Activated CD4-positive, alpha-beta memory T cell treated with anti-CD3 and anti-CD28 coated beads, Interleukin-2, amount 10 ng/mL, durations not matched to agents 7 days and 5 days (primary cell): ENCODE results near the gene CNTFR. TPM values are rescaled to one million over a fixed set of nuclear protein-coding genes. Genes with fewer than 3 reads are reported as not detected.

ENCODE experiments used
- CTCF ChIA-PET: fragments of 350-600 bp; sonication (Branson Sonifier 250); formaldehyde crosslinking; loops from one replicate; lab custom pipeline; 2021; ENCODE audit warnings: antibody characterized with exemption, inconsistent platforms; lab: Charles Lee
- POLR2A ChIA-PET: fragments of 350-600 bp; sonication (Branson Sonifier 250); formaldehyde crosslinking; loops from one replicate; lab custom pipeline; 2021; ENCODE audit warnings: antibody characterized with exemption; lab: Charles Lee
- DNase-seq: peaks from one replicate; pipeline ENCODE4 v3.0.0-alpha.2; 2020
- H3K27ac Mint-ChIP-seq: one replicate; pipeline ENCODE4 v1.8.0; 2021; ENCODE audit warnings: mild to moderate bottlenecking, mixed read lengths
- H3K27me3 Mint-ChIP-seq: one replicate; pipeline ENCODE4 v1.8.0; 2021; ENCODE audit warnings: mixed read lengths
- H3K36me3 Mint-ChIP-seq: one replicate; pipeline ENCODE4 v1.8.0; 2021; ENCODE audit warnings: low read depth, mixed read lengths
- H3K4me1 Mint-ChIP-seq: one replicate; pipeline ENCODE4 v1.8.0; 2021; ENCODE audit warnings: mixed read lengths
- H3K4me3 Mint-ChIP-seq: one replicate; pipeline ENCODE4 v1.8.0; 2021; ENCODE audit warnings: mild to moderate bottlenecking, mixed read lengths
- H3K9me3 Mint-ChIP-seq: one replicate; pipeline ENCODE4 v1.8.0; 2021; ENCODE audit warnings: mixed read lengths
- total RNA-seq, 2 experiments: library from RNA; stranded (reverse); gene quantifications; one replicate each; pipeline ENCODE4 v1.2.3, GENCODE V29; 2021

Gene CNTFR
- total RNA-seq, 2 experiments from 2014 or later: not detected

DNA sequence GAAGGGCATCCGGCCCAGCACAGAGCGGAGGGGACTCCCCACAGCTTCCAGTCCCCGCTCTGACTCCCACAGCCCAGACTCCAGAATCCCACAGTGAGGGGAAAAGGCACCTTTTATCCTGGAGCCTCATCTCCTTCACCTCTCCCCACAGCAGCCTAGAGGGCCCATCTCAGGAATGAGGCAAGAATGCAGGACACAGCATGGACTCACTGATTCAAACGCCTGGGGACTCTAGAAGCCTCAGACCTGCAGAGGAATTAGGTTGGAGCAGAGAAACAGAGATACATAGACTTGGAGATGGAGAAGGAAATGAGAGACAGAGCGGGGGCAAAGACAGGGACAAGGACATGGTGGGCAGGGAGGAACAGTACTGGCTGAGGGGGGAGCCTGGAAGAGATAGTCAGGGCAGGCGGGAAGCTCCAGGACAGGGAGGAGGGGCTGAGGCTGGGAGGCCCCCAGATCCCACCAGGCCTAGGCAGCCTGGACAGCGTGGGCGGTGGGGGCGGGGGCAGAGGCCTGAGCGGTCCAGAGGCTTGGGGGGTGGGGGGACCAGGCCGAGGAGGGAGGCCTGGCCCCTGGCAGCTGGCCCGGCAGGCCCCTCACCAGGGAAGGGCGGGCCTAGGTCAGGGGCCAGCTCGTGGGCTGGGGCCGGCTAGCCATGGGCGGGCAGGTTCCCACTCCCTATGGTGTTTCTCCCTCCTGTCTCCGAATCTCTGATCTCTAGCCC lies 15.8 kb downstream of the CNTFR start:
- no peaks in the 10 kb centered on the region for H3K36me3 Mint-ChIP-seq
- CTCF ChIA-PET: no interaction called here
- no peak overlapping the region for H3K27ac Mint-ChIP-seq
- POLR2A ChIA-PET: no interaction called here
- peaks cover 5% of the 10 kb centered on the region for H3K4me1 Mint-ChIP-seq
- no peak overlapping the region for H3K4me3 Mint-ChIP-seq
- peaks cover 28% of the 10 kb centered on the region for H3K27me3 Mint-ChIP-seq
- no peak for DNase-seq
- H3K9me3 Mint-ChIP-seq: no peaks in the 10 kb centered on the region

- CTCF ChIA-PET: no interaction called here
- Mint-ChIP-seq H3K9me3 (no peaks in the 10 kb centered on the region), H3K27me3 (peaks cover 27% of the 10 kb centered on the region), H3K27ac (no peak overlapping the region), H3K4me3 (no peak overlapping the region), H3K36me3 (no peaks in the 10 kb centered on the region), H3K4me1 (peaks cover 5% of the 10 kb centered on the region)
- DNase-seq: no peak
- POLR2A ChIA-PET: no interaction called here
These were observed 16.9 kb downstream of the CNTFR start for GRCh38 chr9:34572628-34573027.

DNA sequence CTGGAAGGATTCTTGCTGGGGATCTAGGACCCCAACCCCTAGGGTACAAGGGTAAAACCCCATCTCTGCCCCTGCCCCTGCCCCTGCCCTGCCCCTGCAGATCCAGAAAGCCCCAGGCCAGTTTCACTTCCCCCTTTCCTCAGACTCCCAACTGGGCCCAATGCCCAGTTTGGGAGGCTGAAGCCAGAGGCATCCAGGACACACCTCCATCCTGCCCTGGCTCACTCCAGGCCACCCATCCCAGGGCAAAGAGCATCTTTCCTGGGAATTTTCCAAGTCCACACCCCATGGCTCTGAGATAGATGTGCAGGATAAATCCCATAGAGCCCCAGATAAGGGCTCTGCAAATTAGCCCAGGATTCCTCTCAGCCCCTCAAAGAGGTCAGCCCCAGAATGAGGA lies 17.4 kb downstream of the CNTFR start:
- Mint-ChIP-seq H3K4me1 (no peaks in the 10 kb centered on the region), H3K36me3 (no peaks in the 10 kb centered on the region), H3K27ac (no peak overlapping the region), H3K27me3 (peaks cover 25% of the 10 kb centered on the region), H3K4me3 (no peak overlapping the region), H3K9me3 (no peaks in the 10 kb centered on the region)
- ChIA-PET POLR2A (no interaction called here), CTCF (no interaction called here)
- DNase-seq: no peak

DNA sequence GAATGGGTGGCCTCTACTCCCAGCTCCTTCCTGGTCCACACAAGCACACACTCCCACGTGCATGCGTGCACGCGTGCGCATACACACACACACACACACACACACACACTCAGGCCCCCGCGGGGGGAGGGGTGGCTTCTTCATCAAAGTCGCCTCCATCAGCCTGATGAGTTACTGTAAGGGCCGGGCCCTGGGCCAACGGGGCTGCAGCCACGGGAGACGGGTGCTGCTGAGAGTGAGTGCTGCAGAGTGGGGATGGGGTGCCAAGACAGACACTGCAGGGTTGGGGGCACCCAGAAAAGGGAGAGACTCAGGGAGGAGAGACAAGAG lies 18.1 kb downstream of the CNTFR start:
- H3K9me3 Mint-ChIP-seq: no peaks in the 10 kb centered on the region
- DNase-seq: no peak
- H3K36me3 Mint-ChIP-seq: no peaks in the 10 kb centered on the region
- H3K27ac Mint-ChIP-seq: no peak overlapping the region
- H3K4me3 Mint-ChIP-seq: no peak overlapping the region
- H3K4me1 Mint-ChIP-seq: no peaks in the 10 kb centered on the region
- peaks cover 26% of the 10 kb centered on the region for H3K27me3 Mint-ChIP-seq
- ChIA-PET CTCF (no interaction called here), POLR2A (interaction anchor here (1.5 kb wide), 1 partner anchor 8 kb away, joined by 4 read pairs; no protein-coding TSS in a partner anchor)

DNA sequence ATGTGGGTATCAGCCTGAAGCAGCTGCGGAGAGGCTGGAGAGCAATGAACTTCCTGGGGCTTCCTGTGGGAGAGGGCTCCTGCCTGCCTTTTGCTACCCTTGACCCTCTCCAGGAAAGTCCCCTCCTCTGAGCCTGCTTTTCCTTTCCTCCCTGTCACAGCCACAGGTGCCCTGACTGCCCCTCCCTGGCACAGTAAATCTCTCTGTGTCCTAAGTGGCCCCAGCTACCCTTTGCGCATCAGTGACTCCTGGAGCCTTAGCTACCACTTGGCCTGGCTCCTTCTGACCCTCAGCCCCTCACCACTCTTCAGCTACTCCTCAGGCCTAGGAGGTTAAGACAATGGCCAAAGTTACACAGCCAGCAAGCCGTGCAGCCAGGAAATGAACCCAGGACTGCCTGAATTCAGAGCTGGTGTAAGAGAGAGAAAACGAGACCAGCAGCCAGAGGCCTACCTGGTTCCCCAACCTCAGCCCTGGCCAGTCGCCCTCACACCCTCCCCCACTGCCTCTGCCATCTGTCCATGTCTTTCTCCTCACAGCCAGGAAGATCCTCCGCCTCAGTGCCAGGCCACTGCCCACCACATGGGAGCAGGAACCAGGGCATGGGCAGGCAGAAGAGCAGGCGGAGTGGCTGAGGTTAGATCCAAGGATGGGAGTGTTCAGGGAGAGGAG lies 18.6 kb downstream of the CNTFR start:
- Mint-ChIP-seq H3K27me3 (peaks cover 21% of the 10 kb centered on the region), H3K27ac (no peak overlapping the region), H3K9me3 (no peaks in the 10 kb centered on the region), H3K36me3 (no peaks in the 10 kb centered on the region), H3K4me1 (no peaks in the 10 kb centered on the region), H3K4me3 (no peak overlapping the region)
- no peak for DNase-seq
- ChIA-PET CTCF (no interaction called here), POLR2A (interaction anchor here (1.5 kb wide), 1 partner anchor 9 kb away, joined by 4 read pairs; no protein-coding TSS in a partner anchor)

GRCh38 chr9:34570376-34570775 lies 19.1 kb downstream of the CNTFR start:
- H3K9me3 Mint-ChIP-seq: no peaks in the 10 kb centered on the region
- DNase-seq: no peak
- H3K27ac Mint-ChIP-seq: no peak overlapping the region
- CTCF ChIA-PET: no interaction called here
- H3K4me3 Mint-ChIP-seq: no peak overlapping the region
- no peaks in the 10 kb centered on the region for H3K36me3 Mint-ChIP-seq
- POLR2A ChIA-PET: interaction anchor here (1.5 kb wide), 1 partner anchor 9 kb away, joined by 4 read pairs; no protein-coding TSS in a partner anchor
- H3K4me1 Mint-ChIP-seq: no peaks in the 10 kb centered on the region
- H3K27me3 Mint-ChIP-seq: peaks cover 18% of the 10 kb centered on the region

DNA sequence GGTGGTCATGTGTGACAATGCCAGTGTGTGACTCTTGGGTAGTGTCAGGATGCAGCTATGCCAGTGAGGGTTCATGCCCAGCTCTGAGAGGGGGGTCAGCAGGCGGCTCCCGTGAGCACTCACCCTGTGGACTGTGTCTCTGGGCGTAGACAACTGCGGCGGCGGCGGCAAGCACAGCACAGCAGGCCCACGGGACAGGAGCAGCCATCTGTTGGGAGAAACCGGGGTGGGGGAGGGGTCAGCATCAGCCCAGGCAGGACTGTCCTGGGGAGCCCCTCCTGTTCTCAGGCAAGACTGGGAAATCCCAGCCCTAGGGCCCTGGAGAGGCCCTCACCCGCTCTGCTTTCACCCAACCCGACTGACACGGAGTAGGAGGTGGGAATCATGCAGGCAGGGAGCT lies 20.8 kb downstream of the CNTFR start:
- Mint-ChIP-seq H3K36me3 (no peaks in the 10 kb centered on the region), H3K9me3 (no peaks in the 10 kb centered on the region), H3K4me1 (no peaks in the 10 kb centered on the region), H3K27me3 (peaks cover 17% of the 10 kb centered on the region), H3K4me3 (no peak overlapping the region), H3K27ac (no peak overlapping the region)
- DNase-seq: no peak
- ChIA-PET CTCF (no interaction called here), POLR2A (no interaction called here)

DNA sequence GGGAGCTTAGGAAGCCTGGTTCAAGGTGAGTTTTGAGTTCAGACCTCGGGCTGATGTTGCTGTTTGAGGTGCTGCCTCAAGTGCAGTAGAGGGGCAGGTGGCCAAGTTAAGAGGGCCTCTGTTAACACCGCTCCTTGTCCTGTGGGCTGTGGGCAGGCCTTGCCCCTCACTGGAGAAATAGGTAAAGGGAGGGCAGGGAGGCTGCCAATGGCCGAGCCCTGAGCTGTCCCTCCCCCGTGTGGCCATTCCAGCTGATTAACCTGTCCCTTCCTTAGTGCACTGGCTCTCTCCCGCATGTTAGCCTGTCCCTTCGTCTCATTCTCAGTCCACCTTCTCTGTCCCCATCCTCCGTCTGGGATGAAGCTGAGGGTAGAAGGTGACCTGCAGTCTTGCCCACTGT lies 21.4 kb downstream of the CNTFR start:
- no peaks in the 10 kb centered on the region for H3K9me3 Mint-ChIP-seq
- no peak overlapping the region for H3K4me3 Mint-ChIP-seq
- DNase-seq: no peak
- no peak overlapping the region for H3K27ac Mint-ChIP-seq
- no peaks in the 10 kb centered on the region for H3K36me3 Mint-ChIP-seq
- H3K27me3 Mint-ChIP-seq: peaks cover 22% of the 10 kb centered on the region
- no peaks in the 10 kb centered on the region for H3K4me1 Mint-ChIP-seq
- ChIA-PET CTCF (no interaction called here), POLR2A (no interaction called here)

DNA sequence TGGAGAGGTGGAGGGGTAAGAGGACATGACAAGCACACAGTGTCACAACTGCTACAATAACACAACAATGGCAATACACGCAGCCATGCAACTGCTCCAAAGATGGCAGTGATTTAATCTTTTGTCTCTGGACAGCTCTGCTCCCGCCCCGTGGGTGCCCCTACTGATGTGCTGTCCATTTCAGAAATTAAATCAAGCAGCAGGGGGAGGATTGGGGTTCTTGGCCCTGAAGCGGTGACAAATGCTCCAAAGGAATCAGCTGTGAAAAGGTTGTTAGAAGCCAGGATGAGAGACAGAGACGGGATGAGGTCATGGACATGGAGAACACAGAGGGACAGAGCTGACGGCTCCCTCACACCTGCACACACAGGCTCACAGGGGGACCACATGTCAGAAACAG lies 22.6 kb downstream of the CNTFR start:
- H3K4me1 Mint-ChIP-seq: no peaks in the 10 kb centered on the region
- H3K4me3 Mint-ChIP-seq: no peak overlapping the region
- H3K27ac Mint-ChIP-seq: no peak overlapping the region
- H3K9me3 Mint-ChIP-seq: no peaks in the 10 kb centered on the region
- H3K36me3 Mint-ChIP-seq: no peaks in the 10 kb centered on the region
- ChIA-PET CTCF (no interaction called here), POLR2A (no interaction called here)
- no peak for DNase-seq
- peaks cover 22% of the 10 kb centered on the region for H3K27me3 Mint-ChIP-seq

DNA sequence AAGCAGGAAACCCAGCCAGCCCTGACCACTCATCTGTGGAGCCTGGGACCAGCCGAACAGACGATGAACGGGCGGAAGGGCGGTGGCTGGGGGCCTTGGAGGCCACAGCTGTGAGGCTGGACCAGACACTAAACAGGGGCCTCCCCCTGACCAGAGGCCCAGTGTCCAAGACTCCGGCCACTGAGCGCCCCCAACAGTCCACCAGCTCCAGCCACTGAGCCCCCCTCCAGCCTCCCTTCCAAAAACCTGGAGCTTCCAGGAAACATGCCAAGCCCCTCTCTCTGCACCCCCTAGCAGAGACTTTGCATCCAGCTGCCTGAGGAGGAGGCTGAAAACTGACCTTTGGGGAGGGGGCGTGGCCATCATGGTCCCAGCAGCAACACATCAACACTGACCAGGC lies 23.2 kb downstream of the CNTFR start:
- ChIA-PET CTCF (no interaction called here), POLR2A (no interaction called here)
- Mint-ChIP-seq H3K36me3 (no peaks in the 10 kb centered on the region), H3K4me1 (no peaks in the 10 kb centered on the region), H3K27me3 (peaks cover 22% of the 10 kb centered on the region), H3K4me3 (no peak overlapping the region), H3K27ac (no peak overlapping the region), H3K9me3 (no peaks in the 10 kb centered on the region)
- DNase-seq: no peak

GRCh38 chr9:34565856-34566255 lies 23.7 kb downstream of the CNTFR start:
- H3K4me3 Mint-ChIP-seq: no peak overlapping the region
- ChIA-PET CTCF (no interaction called here), POLR2A (no interaction called here)
- peaks cover 22% of the 10 kb centered on the region for H3K27me3 Mint-ChIP-seq
- H3K9me3 Mint-ChIP-seq: no peaks in the 10 kb centered on the region
- DNase-seq: no peak
- no peaks in the 10 kb centered on the region for H3K4me1 Mint-ChIP-seq
- H3K36me3 Mint-ChIP-seq: no peaks in the 10 kb centered on the region
- no peak overlapping the region for H3K27ac Mint-ChIP-seq

- H3K9me3 Mint-ChIP-seq: no peaks in the 10 kb centered on the region
- ChIA-PET POLR2A (no interaction called here), CTCF (no interaction called here)
- H3K4me3 Mint-ChIP-seq: no peak overlapping the region
- H3K27ac Mint-ChIP-seq: no peak overlapping the region
- H3K4me1 Mint-ChIP-seq: no peaks in the 10 kb centered on the region
- peaks cover 29% of the 10 kb centered on the region for H3K27me3 Mint-ChIP-seq
- DNase-seq: no peak
- H3K36me3 Mint-ChIP-seq: no peaks in the 10 kb centered on the region
These were observed 24.9 kb downstream of the CNTFR start for GRCh38 chr9:34564617-34565016.

GRCh38 chr9:34563262-34563661 lies 26.3 kb downstream of the CNTFR start:
- Mint-ChIP-seq H3K4me1 (no peaks in the 10 kb centered on the region), H3K36me3 (no peaks in the 10 kb centered on the region), H3K4me3 (no peak overlapping the region), H3K27ac (no peak overlapping the region), H3K27me3 (peaks cover 26% of the 10 kb centered on the region), H3K9me3 (no peaks in the 10 kb centered on the region)
- ChIA-PET POLR2A (no interaction called here), CTCF (interaction anchor here (1.5 to 1.9 kb wide), 3 partner anchors 28 to 146 kb away, joined by 3 to 8 read pairs (median 5); no protein-coding TSS in a partner anchor)
- DNase-seq: no peak
